ENCODE data around the gene GAB1. TPM values are rescaled to one million over a fixed set of nuclear protein-coding genes. Genes with fewer than 3 reads are reported as not detected.
A peak's percentile ranks its signal among the peaks of the same experiment; 100 is the strongest.

GAB1 gene
- total RNA-seq, 4 donors from 2014 or later = 50.4 to 65.3 (median 63.7) TPM

GRCh38 chr4:143377611-143378099 lies 41.0 kb downstream of the GAB1 start:
- peak overlapping the region; percentile 73 to 96 for H3K27ac ChIP-seq
- intact Hi-C loops (cut with DNase I; ENCODE audit: low total_unique reads) = no loop called here
- H3K27me3 ChIP-seq = no peaks in the 10 kb centered on the region
- TF ChIP-seq CTCF (IDR thresholded peaks at IDR 0.05) (no peak), POLR2A (IDR thresholded peaks at IDR 0.05) (no peak)
- H3K36me3 ChIP-seq = no peaks in the 10 kb centered on the region
- no peaks in the 10 kb centered on the region for H3K9me3 ChIP-seq
- peaks cover 4 to 42% of the 10 kb centered on the region in 2 donors for H3K4me1 ChIP-seq
- no peak overlapping the region for H3K4me3 ChIP-seq
- no peak for DNase-seq

GRCh38 chr4:143380629-143381028 lies 44.0 kb downstream of the GAB1 start:
- Histone ChIP-seq H3K27me3 (no peaks in the 10 kb centered on the region), H3K4me1 (peaks cover 4 to 41% of the 10 kb centered on the region in 2 donors), H3K9me3 (no peaks in the 10 kb centered on the region), H3K4me3 (no peak overlapping the region), H3K36me3 (no peaks in the 10 kb centered on the region), H3K27ac (peak overlapping the region; percentile 73 to 96)
- DNase-seq = no peak
- intact Hi-C loops (cut with DNase I; ENCODE audit: low total_unique reads) = no loop called here
- TF ChIP-seq CTCF (IDR thresholded peaks at IDR 0.05) (no peak), POLR2A (IDR thresholded peaks at IDR 0.05) (no peak)

- no peaks in the 10 kb centered on the region for H3K27me3 ChIP-seq
- peaks cover 4 to 33% of the 10 kb centered on the region in 2 donors for H3K4me1 ChIP-seq
- peak; percentile 85 to 94 for DNase-seq
- peak; percentile 16 to 74 for TF ChIP-seq POLR2A (IDR thresholded peaks at IDR 0.05)
- TF ChIP-seq CTCF (IDR thresholded peaks at IDR 0.05) = no peak
- intact Hi-C loops (cut with DNase I; ENCODE audit: low total_unique reads) = no loop called here
- H3K27ac ChIP-seq = peak overlapping the region; percentile 73 to 96
- H3K4me3 ChIP-seq = peak overlapping the region in 1 of 2 donors; percentile 10
- no peaks in the 10 kb centered on the region for H3K9me3 ChIP-seq
- no peaks in the 10 kb centered on the region for H3K36me3 ChIP-seq
Measured at GRCh38 chr4:143381189-143382118, 44.8 kb downstream of the GAB1 start.

- no peak for TF ChIP-seq CTCF (IDR thresholded peaks at IDR 0.05)
- no peak for TF ChIP-seq POLR2A (IDR thresholded peaks at IDR 0.05)
- Histone ChIP-seq H3K4me3 (peak overlapping the region in 1 of 2 donors; percentile 10), H3K9me3 (no peaks in the 10 kb centered on the region), H3K4me1 (peaks cover 4 to 24% of the 10 kb centered on the region in 2 donors), H3K27me3 (no peaks in the 10 kb centered on the region), H3K27ac (peak overlapping the region; percentile 73 to 96), H3K36me3 (no peaks in the 10 kb centered on the region)
- no peak for DNase-seq
- intact Hi-C loops (cut with DNase I; ENCODE audit: low total_unique reads) = no loop called here
Measured at GRCh38 chr4:143382596-143382995, 45.9 kb downstream of the GAB1 start.

GRCh38 chr4:143383005-143383574 lies 46.4 kb downstream of the GAB1 start:
- peaks cover 4 to 19% of the 10 kb centered on the region in 2 donors for H3K4me1 ChIP-seq
- TF ChIP-seq CTCF (IDR thresholded peaks at IDR 0.05) (no peak), POLR2A (IDR thresholded peaks at IDR 0.05) (no peak)
- intact Hi-C loops (cut with DNase I; ENCODE audit: low total_unique reads) = no loop called here
- H3K27me3 ChIP-seq = no peaks in the 10 kb centered on the region
- no peak for DNase-seq
- H3K9me3 ChIP-seq = no peaks in the 10 kb centered on the region
- H3K36me3 ChIP-seq = no peaks in the 10 kb centered on the region
- H3K4me3 ChIP-seq = no peak overlapping the region
- peak overlapping the region; percentile 73 to 96 for H3K27ac ChIP-seq
